ENCODE results near the gene ZBTB1.

ZBTB1 gene, protein sequence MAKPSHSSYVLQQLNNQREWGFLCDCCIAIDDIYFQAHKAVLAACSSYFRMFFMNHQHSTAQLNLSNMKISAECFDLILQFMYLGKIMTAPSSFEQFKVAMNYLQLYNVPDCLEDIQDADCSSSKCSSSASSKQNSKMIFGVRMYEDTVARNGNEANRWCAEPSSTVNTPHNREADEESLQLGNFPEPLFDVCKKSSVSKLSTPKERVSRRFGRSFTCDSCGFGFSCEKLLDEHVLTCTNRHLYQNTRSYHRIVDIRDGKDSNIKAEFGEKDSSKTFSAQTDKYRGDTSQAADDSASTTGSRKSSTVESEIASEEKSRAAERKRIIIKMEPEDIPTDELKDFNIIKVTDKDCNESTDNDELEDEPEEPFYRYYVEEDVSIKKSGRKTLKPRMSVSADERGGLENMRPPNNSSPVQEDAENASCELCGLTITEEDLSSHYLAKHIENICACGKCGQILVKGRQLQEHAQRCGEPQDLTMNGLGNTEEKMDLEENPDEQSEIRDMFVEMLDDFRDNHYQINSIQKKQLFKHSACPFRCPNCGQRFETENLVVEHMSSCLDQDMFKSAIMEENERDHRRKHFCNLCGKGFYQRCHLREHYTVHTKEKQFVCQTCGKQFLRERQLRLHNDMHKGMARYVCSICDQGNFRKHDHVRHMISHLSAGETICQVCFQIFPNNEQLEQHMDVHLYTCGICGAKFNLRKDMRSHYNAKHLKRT

DNA sequence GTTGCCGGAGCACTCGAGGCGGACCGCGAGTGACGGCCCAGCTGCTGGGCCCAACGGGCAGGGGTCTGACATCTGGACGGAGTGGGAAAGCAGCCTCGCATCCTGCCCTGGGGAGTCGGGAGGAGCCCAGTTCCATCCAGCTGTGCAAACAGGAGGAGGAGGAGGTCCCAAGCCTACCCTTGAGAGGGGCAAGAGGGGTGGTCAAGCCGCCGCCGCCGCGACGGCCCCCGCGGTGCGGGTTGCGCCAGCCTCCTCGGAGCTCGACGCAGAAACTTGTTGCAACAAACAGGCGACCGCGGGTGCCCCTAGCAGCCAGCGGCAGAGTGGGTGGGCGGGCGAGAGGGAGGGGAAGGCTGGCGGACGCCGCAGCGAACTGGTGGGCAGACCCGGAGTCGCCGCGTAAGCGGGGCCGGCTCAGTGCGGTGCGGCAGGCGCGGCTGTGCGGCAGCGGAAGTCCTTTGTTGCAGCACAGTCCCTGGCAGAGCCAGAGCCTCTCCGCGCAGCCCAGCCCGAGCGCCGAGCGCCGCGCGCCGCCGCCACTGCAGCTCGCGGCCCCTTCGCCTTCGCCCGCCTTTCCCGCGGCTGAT is at the start of gene ZBTB1:
TSS of gene ZBTB1 (plus strand) at position 461 of the 587 bp plus-strand sequence. CDS start 16,735 bp downstream, outside the sequence.
- H3K9me2 ChIP-seq (replicated peaks; ENCODE audit: insufficient read depth, low read length): no peaks in the 10 kb centered on the region
- peak within 1 kb of the TSS; percentile 99 for H3K9ac ChIP-seq (ENCODE audit: low read length)
- H3K4me3 ChIP-seq (ENCODE audit: insufficient read depth, low read length, poor library complexity, severe bottlenecking): peak within 1 kb of the TSS; percentile 85
- H3K79me2 ChIP-seq (ENCODE audit: insufficient read depth, low read length): peaks cover 86% of the 10 kb centered on the region
- no peaks in the 10 kb centered on the region for H3K36me3 ChIP-seq (ENCODE audit: low read length)
- H2AFZ ChIP-seq (ENCODE audit: low read depth, low read length, severe bottlenecking): no peak within 1 kb of the TSS
- TF ChIP-seq, protein P1, sequence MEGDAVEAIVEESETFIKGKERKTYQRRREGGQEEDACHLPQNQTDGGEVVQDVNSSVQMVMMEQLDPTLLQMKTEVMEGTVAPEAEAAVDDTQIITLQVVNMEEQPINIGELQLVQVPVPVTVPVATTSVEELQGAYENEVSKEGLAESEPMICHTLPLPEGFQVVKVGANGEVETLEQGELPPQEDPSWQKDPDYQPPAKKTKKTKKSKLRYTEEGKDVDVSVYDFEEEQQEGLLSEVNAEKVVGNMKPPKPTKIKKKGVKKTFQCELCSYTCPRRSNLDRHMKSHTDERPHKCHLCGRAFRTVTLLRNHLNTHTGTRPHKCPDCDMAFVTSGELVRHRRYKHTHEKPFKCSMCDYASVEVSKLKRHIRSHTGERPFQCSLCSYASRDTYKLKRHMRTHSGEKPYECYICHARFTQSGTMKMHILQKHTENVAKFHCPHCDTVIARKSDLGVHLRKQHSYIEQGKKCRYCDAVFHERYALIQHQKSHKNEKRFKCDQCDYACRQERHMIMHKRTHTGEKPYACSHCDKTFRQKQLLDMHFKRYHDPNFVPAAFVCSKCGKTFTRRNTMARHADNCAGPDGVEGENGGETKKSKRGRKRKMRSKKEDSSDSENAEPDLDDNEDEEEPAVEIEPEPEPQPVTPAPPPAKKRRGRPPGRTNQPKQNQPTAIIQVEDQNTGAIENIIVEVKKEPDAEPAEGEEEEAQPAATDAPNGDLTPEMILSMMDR (IDR thresholded peaks at IDR 0.05; ENCODE audit: insufficient read depth, low read length, poor library complexity, severe bottlenecking): no peak
- TF ChIP-seq EZH2phosphoT487 (conservative IDR thresholded peaks at IDR 0.05; ENCODE audit: low read length): no peak
- no peaks in the 10 kb centered on the region for H3K27me3 ChIP-seq (ENCODE audit: low read length)
- H4K20me1 ChIP-seq (ENCODE audit: low read depth, low read length): peaks cover 3% of the 10 kb centered on the region; the same call in 1 of the 2 replicates
- peaks cover 64% of the 10 kb centered on the region for H3F3A ChIP-seq (ENCODE audit: insufficient read depth)
- H3K4me2 ChIP-seq (ENCODE audit: low read depth, low read length, poor library complexity, severe bottlenecking): peak within 1 kb of the TSS; percentile 76
- no peaks in the 10 kb centered on the region for H3K9me3 ChIP-seq (ENCODE audit: insufficient read depth, low read length)
- peak within 1 kb of the TSS; percentile 99 for H3K27ac ChIP-seq (ENCODE audit: low read depth, low read length)

DNA sequence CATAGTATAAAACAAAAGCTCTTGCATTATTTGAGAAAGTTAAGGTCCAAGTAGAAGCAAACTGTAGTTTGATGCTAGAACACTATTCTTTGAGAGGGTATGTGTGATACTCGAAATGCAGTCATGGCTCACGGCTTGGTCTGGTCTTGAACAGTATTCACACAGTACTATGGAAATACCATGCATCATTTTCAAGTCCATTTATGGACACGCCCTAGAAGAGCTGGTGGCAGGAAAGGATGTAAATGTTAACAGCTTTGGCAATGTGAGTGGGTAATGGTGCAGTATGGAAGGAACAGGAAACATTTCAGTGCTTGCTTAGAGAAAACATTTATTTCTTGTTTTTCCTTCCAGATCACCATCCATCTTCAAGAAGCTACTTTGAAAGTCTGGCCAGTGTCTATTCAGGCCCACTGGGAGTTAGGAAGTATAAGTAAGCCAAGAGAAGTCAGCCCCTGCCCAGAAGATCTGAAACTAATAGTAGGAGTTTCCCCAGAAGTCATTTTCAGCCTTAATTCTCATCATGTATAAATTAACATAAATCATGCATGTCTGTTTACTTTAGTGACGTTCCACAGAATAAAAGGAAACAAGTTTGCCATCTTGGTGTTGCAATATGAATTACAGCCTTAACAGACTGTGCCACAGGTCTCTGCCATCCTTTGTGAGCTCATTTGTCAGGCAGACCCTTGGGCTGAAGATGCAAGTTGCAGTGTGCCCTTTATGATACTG is 45.0 kb upstream of the ZBTB1 start:
- Histone ChIP-seq H3K9me2 (replicated peaks; ENCODE audit: insufficient read depth, low read length) (no peaks in the 10 kb centered on the region), H3K79me2 (ENCODE audit: insufficient read depth, low read length) (no peaks in the 10 kb centered on the region), H3K36me3 (ENCODE audit: low read length) (peaks cover 17% of the 10 kb centered on the region; the same call in 1 of the 2 replicates)

DNA sequence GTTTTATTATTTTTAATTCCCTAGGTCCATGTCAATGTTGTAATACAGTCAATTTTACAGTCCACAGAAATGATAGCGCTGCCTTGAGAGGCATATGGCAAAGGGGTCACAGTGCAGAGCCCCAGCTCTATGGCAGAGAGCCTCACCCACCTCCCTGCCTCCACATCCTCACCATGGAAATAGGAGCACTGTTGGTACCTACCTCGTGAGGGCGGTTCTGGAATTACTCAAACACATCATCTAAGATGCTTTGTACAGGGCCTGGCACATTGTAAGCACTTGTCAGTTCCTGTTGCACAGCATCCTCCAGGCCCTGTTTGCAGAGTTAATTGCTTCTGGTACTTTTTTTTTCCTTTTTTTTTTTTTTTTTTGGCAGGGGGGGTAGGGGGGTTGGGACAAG is 43.3 kb upstream of the ZBTB1 start:
- H3F3A ChIP-seq (ENCODE audit: insufficient read depth): peaks cover 38% of the 10 kb centered on the region
- no peaks in the 10 kb centered on the region for H3K9me3 ChIP-seq (ENCODE audit: insufficient read depth, low read length)
- no peak overlapping the region for H3K4me2 ChIP-seq (ENCODE audit: low read depth, low read length, poor library complexity, severe bottlenecking)
- H3K27me3 ChIP-seq (ENCODE audit: low read length): no peaks in the 10 kb centered on the region
- no peaks in the 10 kb centered on the region for H4K20me1 ChIP-seq (ENCODE audit: low read depth, low read length)
- no peaks in the 10 kb centered on the region for H3K9me2 ChIP-seq (replicated peaks; ENCODE audit: insufficient read depth, low read length)
- no peak for TF ChIP-seq EZH2phosphoT487 (conservative IDR thresholded peaks at IDR 0.05; ENCODE audit: low read length)
- TF ChIP-seq, protein P1 (IDR thresholded peaks at IDR 0.05; ENCODE audit: insufficient read depth, low read length, poor library complexity, severe bottlenecking): no peak
- no peak overlapping the region for H2AFZ ChIP-seq (ENCODE audit: low read depth, low read length, severe bottlenecking)
- H3K79me2 ChIP-seq (ENCODE audit: insufficient read depth, low read length): no peaks in the 10 kb centered on the region
- H3K4me3 ChIP-seq (ENCODE audit: insufficient read depth, low read length, poor library complexity, severe bottlenecking): no peak overlapping the region
- H3K36me3 ChIP-seq (ENCODE audit: low read length): peaks cover 11% of the 10 kb centered on the region; the same call in 1 of the 2 replicates
- H3K9ac ChIP-seq (ENCODE audit: low read length): no peak overlapping the region
- no peak overlapping the region for H3K27ac ChIP-seq (ENCODE audit: low read depth, low read length)

More for the DNA sequence above, 45.0 kb upstream of the ZBTB1 start:
- peaks cover 25% of the 10 kb centered on the region for H3F3A ChIP-seq (ENCODE audit: insufficient read depth)
- 0 out of 2 replicates have a peak overlapping the region, but pooled peaks have one; percentile 5 for H3K27ac ChIP-seq (ENCODE audit: low read depth, low read length)
- no peaks in the 10 kb centered on the region for H3K9me3 ChIP-seq (ENCODE audit: insufficient read depth, low read length)
- H3K4me2 ChIP-seq (ENCODE audit: low read depth, low read length, poor library complexity, severe bottlenecking): no peak overlapping the region
- no peaks in the 10 kb centered on the region for H3K27me3 ChIP-seq (ENCODE audit: low read length)
- no peaks in the 10 kb centered on the region for H4K20me1 ChIP-seq (ENCODE audit: low read depth, low read length)
- no peak overlapping the region for H3K9ac ChIP-seq (ENCODE audit: low read length)
- H2AFZ ChIP-seq (ENCODE audit: low read depth, low read length, severe bottlenecking): no peak overlapping the region
- TF ChIP-seq EZH2phosphoT487 (conservative IDR thresholded peaks at IDR 0.05; ENCODE audit: low read length): no peak
- TF ChIP-seq, protein P1 (IDR thresholded peaks at IDR 0.05; ENCODE audit: insufficient read depth, low read length, poor library complexity, severe bottlenecking): no peak
- no peak overlapping the region for H3K4me3 ChIP-seq (ENCODE audit: insufficient read depth, low read length, poor library complexity, severe bottlenecking)
